Adrenal gland (tissue), 5 donors: ENCODE results near the gene LCAT.

ENCODE experiments used
- CTCF ChIP-seq, 6 experiments: fragments of 450-650 bp in 4 of 6; fragments of 200-600 bp in 2 of 6; sonication (generic) in 1 of 6; IDR thresholded peaks; 1 replicate in 5 of 6; 2 replicates in 1 of 6; pipeline versions ENCODE4 v1.5.1 to v1.8.0; 2016 to 2021; ENCODE audit warnings: antibody characterized with exemption in 6 of 6, mild to moderate bottlenecking in 2 of 6, moderate library complexity in 1 of 6
- POLR2A ChIP-seq, 2 donors: fragments of 450-650 bp; IDR thresholded peaks; one replicate each; pipeline ENCODE4 v1.6.1; 2017; ENCODE audit warnings: antibody characterized with exemption in 2 of 2, mild to moderate bottlenecking in 2 of 2, moderate library complexity in 1 of 2
- donor health status: DM: no; HTN: no; CAD: no.

GRCh38 chr16:67939507-67940445 lies 4.1 kb downstream of the LCAT start:
- TF ChIP-seq CTCF (IDR thresholded peaks at IDR 0.05): no peak
- no peak for TF ChIP-seq POLR2A (IDR thresholded peaks at IDR 0.05)
